Prostate gland (tissue), 2 donors: Measurements from ENCODE around the gene GPBP1L1.

ENCODE experiments used
- POLR2A ChIP-seq: fragments of 450-650 bp; IDR thresholded peaks from one replicate; pipeline ENCODE4 v1.6.1; 2016; ENCODE audit warnings: antibody characterized with exemption, mild to moderate bottlenecking
- TF ChIP-seq, protein P1 (sequence below), 4 experiments: fragments of 200-600 bp in 2 of 4; fragments of 450-650 bp in 2 of 4; sonication (generic) in 2 of 4; IDR thresholded peaks; 1 replicate in 3 of 4; 2 replicates in 1 of 4; pipeline ENCODE4 v1.5.1; 2016 to 2019; ENCODE audit warnings: antibody characterized with exemption in 4 of 4, mild to moderate bottlenecking in 2 of 4, moderate library complexity in 2 of 4

DNA sequence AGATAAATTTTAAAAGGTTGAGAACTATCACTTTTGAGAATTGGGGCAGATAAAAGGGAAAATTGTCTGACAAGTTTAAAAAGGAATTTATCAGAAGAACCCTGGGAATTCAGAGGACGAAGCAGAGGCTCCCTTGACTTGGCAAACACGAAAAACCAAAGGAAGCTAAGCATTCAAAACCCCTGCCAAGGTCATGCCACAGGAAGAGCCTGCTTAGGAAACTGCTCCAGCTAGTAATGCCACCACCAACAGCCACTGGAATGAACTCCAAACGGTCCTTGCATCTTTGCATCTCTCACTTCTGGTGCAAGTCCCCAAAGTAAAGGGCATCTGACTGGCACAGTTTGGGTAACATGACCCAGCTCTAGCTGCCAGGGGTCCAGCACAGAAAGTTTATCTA, 7.2 kb downstream of the GPBP1L1 start:
- TF ChIP-seq, protein P1, sequence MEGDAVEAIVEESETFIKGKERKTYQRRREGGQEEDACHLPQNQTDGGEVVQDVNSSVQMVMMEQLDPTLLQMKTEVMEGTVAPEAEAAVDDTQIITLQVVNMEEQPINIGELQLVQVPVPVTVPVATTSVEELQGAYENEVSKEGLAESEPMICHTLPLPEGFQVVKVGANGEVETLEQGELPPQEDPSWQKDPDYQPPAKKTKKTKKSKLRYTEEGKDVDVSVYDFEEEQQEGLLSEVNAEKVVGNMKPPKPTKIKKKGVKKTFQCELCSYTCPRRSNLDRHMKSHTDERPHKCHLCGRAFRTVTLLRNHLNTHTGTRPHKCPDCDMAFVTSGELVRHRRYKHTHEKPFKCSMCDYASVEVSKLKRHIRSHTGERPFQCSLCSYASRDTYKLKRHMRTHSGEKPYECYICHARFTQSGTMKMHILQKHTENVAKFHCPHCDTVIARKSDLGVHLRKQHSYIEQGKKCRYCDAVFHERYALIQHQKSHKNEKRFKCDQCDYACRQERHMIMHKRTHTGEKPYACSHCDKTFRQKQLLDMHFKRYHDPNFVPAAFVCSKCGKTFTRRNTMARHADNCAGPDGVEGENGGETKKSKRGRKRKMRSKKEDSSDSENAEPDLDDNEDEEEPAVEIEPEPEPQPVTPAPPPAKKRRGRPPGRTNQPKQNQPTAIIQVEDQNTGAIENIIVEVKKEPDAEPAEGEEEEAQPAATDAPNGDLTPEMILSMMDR (IDR thresholded peaks at IDR 0.05) = no peak
- no peak for TF ChIP-seq POLR2A
